ENCODE data around the gene CERK. TPM values are rescaled to one million over a fixed set of nuclear protein-coding genes. Genes with fewer than 3 reads are reported as not detected.

CERK gene
- total RNA-seq, 1 experiment from 2014 or later: 24.9 TPM

- no peak overlapping the region for H3K4me2 ChIP-seq
- CTCF ChIA-PET: no interaction called here
- H3K9me3 ChIP-seq (ENCODE audit: insufficient read depth, low read depth): no peaks in the 10 kb centered on the region
- H3K27me3 ChIP-seq (ENCODE audit: insufficient read depth, low read depth): no peaks in the 10 kb centered on the region
- H3K79me2 ChIP-seq (ENCODE audit: low read depth): no peaks in the 10 kb centered on the region
- H3K4me1 ChIP-seq (replicated peaks; ENCODE audit: insufficient read depth): no peaks in the 10 kb centered on the region
- intact Hi-C loops (cut with micrococcal nuclease; ENCODE audit: unreplicated experiment): no loop called here
- DNase-seq: no peak
- no peaks in the 10 kb centered on the region for H4K20me1 ChIP-seq (ENCODE audit: insufficient read depth)
- H3K4me3 ChIP-seq: no peak overlapping the region
- TF ChIP-seq CTCF (conservative IDR thresholded peaks at IDR 0.05) (no peak), EZH2 (IDR thresholded peaks at IDR 0.05; ENCODE audit: low read depth) (no peak)
- no peaks in the 10 kb centered on the region for H3K9me2 ChIP-seq (ENCODE audit: insufficient read depth)
- BruUV-seq (replicated peaks): no TSS peak
- no peak overlapping the region for H2AFZ ChIP-seq
- no peaks in the 10 kb centered on the region for H3K36me3 ChIP-seq (ENCODE audit: low read depth)
- no peaks in the 10 kb centered on the region for H3F3A ChIP-seq (ENCODE audit: insufficient read depth, low read depth)
- POLR2A ChIA-PET (ENCODE audit: unreplicated experiment): no interaction called here
- H3K27ac ChIP-seq: no peak overlapping the region
Observed at GRCh38 chr22:46706060-46706459, 32.0 kb downstream of the CERK start.

DNA sequence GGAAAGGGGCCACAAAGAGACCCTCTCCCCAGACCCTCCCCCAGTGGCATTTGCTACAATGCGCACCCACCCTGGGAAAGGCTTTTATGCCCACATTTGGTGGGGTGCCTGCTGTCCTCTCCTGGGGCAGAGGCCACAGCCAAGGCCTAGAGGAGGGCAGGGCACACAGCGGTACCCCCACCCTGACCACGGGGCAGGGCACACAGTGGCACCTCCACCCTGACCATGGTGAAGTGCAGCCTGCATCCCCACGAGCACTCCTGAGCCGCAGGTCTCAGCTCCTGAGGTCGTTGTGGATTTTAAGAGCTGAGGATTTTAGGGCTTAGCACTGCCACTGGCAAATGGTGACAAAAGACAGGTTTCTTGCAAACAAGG is 34.1 kb downstream of the CERK start:
- Histone ChIP-seq H3K4me3 (no peak overlapping the region), H3K27ac (no peak overlapping the region), H3K9me2 (ENCODE audit: insufficient read depth) (no peaks in the 10 kb centered on the region), H2AFZ (no peak overlapping the region), H3K36me3 (ENCODE audit: low read depth) (no peaks in the 10 kb centered on the region), H4K20me1 (ENCODE audit: insufficient read depth) (no peaks in the 10 kb centered on the region), H3K9me3 (ENCODE audit: insufficient read depth, low read depth) (no peaks in the 10 kb centered on the region), H3K4me1 (replicated peaks; ENCODE audit: insufficient read depth) (no peaks in the 10 kb centered on the region), H3K27me3 (ENCODE audit: insufficient read depth, low read depth) (no peaks in the 10 kb centered on the region), H3K79me2 (ENCODE audit: low read depth) (no peaks in the 10 kb centered on the region), H3K4me2 (no peak overlapping the region), H3F3A (ENCODE audit: insufficient read depth, low read depth) (no peaks in the 10 kb centered on the region)
- POLR2A ChIA-PET (ENCODE audit: unreplicated experiment): no interaction called here
- CTCF ChIA-PET: no interaction called here
- DNase-seq: no peak
- no peak for TF ChIP-seq EZH2 (IDR thresholded peaks at IDR 0.05; ENCODE audit: low read depth)
- no peak for TF ChIP-seq CTCF (conservative IDR thresholded peaks at IDR 0.05)
- intact Hi-C loops (cut with micrococcal nuclease; ENCODE audit: unreplicated experiment): no loop called here
- no TSS peak for BruUV-seq (replicated peaks)

- CTCF ChIA-PET: no interaction called here
- no peaks in the 10 kb centered on the region for H3K9me2 ChIP-seq (ENCODE audit: insufficient read depth)
- H3K36me3 ChIP-seq (ENCODE audit: low read depth): no peaks in the 10 kb centered on the region
- intact Hi-C loops (cut with micrococcal nuclease; ENCODE audit: unreplicated experiment): no loop called here
- no peaks in the 10 kb centered on the region for H3K27me3 ChIP-seq (ENCODE audit: insufficient read depth, low read depth)
- H3K9me3 ChIP-seq (ENCODE audit: insufficient read depth, low read depth): no peaks in the 10 kb centered on the region
- H3K79me2 ChIP-seq (ENCODE audit: low read depth): no peaks in the 10 kb centered on the region
- no peaks in the 10 kb centered on the region for H3F3A ChIP-seq (ENCODE audit: insufficient read depth, low read depth)
- BruUV-seq (replicated peaks): no TSS peak
- TF ChIP-seq CTCF (conservative IDR thresholded peaks at IDR 0.05) (no peak), EZH2 (IDR thresholded peaks at IDR 0.05; ENCODE audit: low read depth) (no peak)
- no peak overlapping the region for H3K27ac ChIP-seq
- DNase-seq: no peak
- no peaks in the 10 kb centered on the region for H4K20me1 ChIP-seq (ENCODE audit: insufficient read depth)
- no peak overlapping the region for H3K4me2 ChIP-seq
- H3K4me3 ChIP-seq: no peak overlapping the region
- H3K4me1 ChIP-seq (replicated peaks; ENCODE audit: insufficient read depth): no peaks in the 10 kb centered on the region
- H2AFZ ChIP-seq: no peak overlapping the region
- POLR2A ChIA-PET (ENCODE audit: unreplicated experiment): no interaction called here
Observed at GRCh38 chr22:46703171-46703995, 34.7 kb downstream of the CERK start.

Measured in PC-9 (cell line).